ENCODE results near the gene VAC14. TPM values are rescaled to one million over a fixed set of nuclear protein-coding genes. Genes with fewer than 3 reads are reported as not detected.

Gene VAC14
- total RNA-seq, 1 donor from 2014 or later = 38.4 TPM

- no peak overlapping the region for H3K4me3 Mint-ChIP-seq (ENCODE audit: low read depth)
- no peaks in the 10 kb centered on the region for H3K9me3 Mint-ChIP-seq (ENCODE audit: low read depth)
- H3K27ac Mint-ChIP-seq = no peak overlapping the region
- no peak for DNase-seq (ENCODE audit: low spot score, unreplicated experiment)
- H3K27me3 Mint-ChIP-seq = no peaks in the 10 kb centered on the region
- no peak for TF ChIP-seq CTCF (IDR thresholded peaks at IDR 0.05; ENCODE audit: unreplicated experiment)
- peaks cover 8% of the 10 kb centered on the region for H3K4me1 Mint-ChIP-seq (ENCODE audit: low read depth)
- H3K36me3 Mint-ChIP-seq (ENCODE audit: insufficient read depth) = no peaks in the 10 kb centered on the region
Measured at GRCh38 chr16:70709942-70710341, 91.0 kb downstream of the VAC14 start.

- H3K9me3 Mint-ChIP-seq (ENCODE audit: low read depth) = no peaks in the 10 kb centered on the region
- no peak overlapping the region for H3K27ac Mint-ChIP-seq
- peaks cover 8% of the 10 kb centered on the region for H3K4me1 Mint-ChIP-seq (ENCODE audit: low read depth)
- no peak overlapping the region for H3K4me3 Mint-ChIP-seq (ENCODE audit: low read depth)
- H3K27me3 Mint-ChIP-seq = no peaks in the 10 kb centered on the region
- no peak for TF ChIP-seq CTCF (IDR thresholded peaks at IDR 0.05; ENCODE audit: unreplicated experiment)
- DNase-seq (ENCODE audit: low spot score, unreplicated experiment) = no peak
- no peaks in the 10 kb centered on the region for H3K36me3 Mint-ChIP-seq (ENCODE audit: insufficient read depth)
Measured at GRCh38 chr16:70709457-70709856, 91.5 kb downstream of the VAC14 start.

- peaks cover 8% of the 10 kb centered on the region for H3K4me1 Mint-ChIP-seq (ENCODE audit: low read depth)
Measured at GRCh38 chr16:70708366-70709246, 92.4 kb downstream of the VAC14 start.

GRCh38 chr16:70706948-70707465 is 94.0 kb downstream of the VAC14 start:
- Mint-ChIP-seq H3K4me3 (ENCODE audit: low read depth) (no peak overlapping the region), H3K27ac (no peak overlapping the region)
- TF ChIP-seq CTCF (IDR thresholded peaks at IDR 0.05; ENCODE audit: unreplicated experiment) = no peak

More at GRCh38 chr16:70708366-70709246, 92.4 kb downstream of the VAC14 start:
- H3K36me3 Mint-ChIP-seq (ENCODE audit: insufficient read depth) = no peaks in the 10 kb centered on the region
- DNase-seq (ENCODE audit: low spot score, unreplicated experiment) = no peak
- no peaks in the 10 kb centered on the region for H3K27me3 Mint-ChIP-seq
- peak overlapping the region; percentile 8 for H3K27ac Mint-ChIP-seq
- H3K9me3 Mint-ChIP-seq (ENCODE audit: low read depth) = no peaks in the 10 kb centered on the region
- TF ChIP-seq CTCF (IDR thresholded peaks at IDR 0.05; ENCODE audit: unreplicated experiment) = no peak
- H3K4me3 Mint-ChIP-seq (ENCODE audit: low read depth) = no peak overlapping the region

GRCh38 chr16:70705056-70705455 is 95.9 kb downstream of the VAC14 start:
- H3K9me3 Mint-ChIP-seq (ENCODE audit: low read depth) = no peaks in the 10 kb centered on the region
- DNase-seq (ENCODE audit: low spot score, unreplicated experiment) = no peak
- no peaks in the 10 kb centered on the region for H3K36me3 Mint-ChIP-seq (ENCODE audit: insufficient read depth)
- H3K27ac Mint-ChIP-seq = no peak overlapping the region
- no peaks in the 10 kb centered on the region for H3K27me3 Mint-ChIP-seq
- H3K4me3 Mint-ChIP-seq (ENCODE audit: low read depth) = no peak overlapping the region
- TF ChIP-seq CTCF (IDR thresholded peaks at IDR 0.05; ENCODE audit: unreplicated experiment) = no peak
- H3K4me1 Mint-ChIP-seq (ENCODE audit: low read depth) = peaks cover 11% of the 10 kb centered on the region

More at GRCh38 chr16:70706948-70707465, 94.0 kb downstream of the VAC14 start:
- Mint-ChIP-seq H3K4me1 (ENCODE audit: low read depth) (peaks cover 17% of the 10 kb centered on the region), H3K9me3 (ENCODE audit: low read depth) (no peaks in the 10 kb centered on the region), H3K27me3 (no peaks in the 10 kb centered on the region), H3K36me3 (ENCODE audit: insufficient read depth) (no peaks in the 10 kb centered on the region)
- DNase-seq (ENCODE audit: low spot score, unreplicated experiment) = no peak
